ENCODE measurements around the gene ABCA1. TPM values are rescaled to one million over a fixed set of nuclear protein-coding genes. Genes with fewer than 3 reads are reported as not detected.

The ABCA1 gene
- total and polyA plus RNA-seq, 2 donors (not counting 1 experiment from before 2014, with no cell fraction given): 11.5 to 60.4 TPM

DNA sequence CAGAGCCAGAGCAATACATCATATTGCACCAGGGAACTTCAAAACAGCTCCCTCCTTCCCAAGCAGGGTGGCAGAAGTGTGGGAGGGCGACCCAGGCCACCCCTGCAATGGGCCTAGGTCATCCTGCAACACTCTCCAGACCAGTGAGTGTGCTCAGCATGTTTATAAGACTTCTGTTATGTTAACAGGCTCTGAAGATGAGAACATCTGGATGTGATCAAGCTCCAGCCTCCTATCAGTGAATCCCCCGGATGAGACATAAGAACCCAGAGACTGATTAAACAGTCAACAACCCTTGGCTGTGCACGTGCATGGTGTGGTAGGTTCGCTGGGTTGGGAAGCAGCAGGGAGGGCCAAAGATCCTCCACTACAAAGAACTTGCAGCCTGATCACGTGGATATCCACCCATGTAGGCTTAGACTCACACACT lies 63.3 kb downstream of the ABCA1 start:
- H3K4me3 ChIP-seq (replicated peaks in 1 of 4; ENCODE audit: control extremely low read depth in 1 of 4, insufficient read depth in 1 of 4, low read depth in 3 of 4, low read length in 4 of 4): no peak overlapping the region
- TF ChIP-seq, protein P1, sequence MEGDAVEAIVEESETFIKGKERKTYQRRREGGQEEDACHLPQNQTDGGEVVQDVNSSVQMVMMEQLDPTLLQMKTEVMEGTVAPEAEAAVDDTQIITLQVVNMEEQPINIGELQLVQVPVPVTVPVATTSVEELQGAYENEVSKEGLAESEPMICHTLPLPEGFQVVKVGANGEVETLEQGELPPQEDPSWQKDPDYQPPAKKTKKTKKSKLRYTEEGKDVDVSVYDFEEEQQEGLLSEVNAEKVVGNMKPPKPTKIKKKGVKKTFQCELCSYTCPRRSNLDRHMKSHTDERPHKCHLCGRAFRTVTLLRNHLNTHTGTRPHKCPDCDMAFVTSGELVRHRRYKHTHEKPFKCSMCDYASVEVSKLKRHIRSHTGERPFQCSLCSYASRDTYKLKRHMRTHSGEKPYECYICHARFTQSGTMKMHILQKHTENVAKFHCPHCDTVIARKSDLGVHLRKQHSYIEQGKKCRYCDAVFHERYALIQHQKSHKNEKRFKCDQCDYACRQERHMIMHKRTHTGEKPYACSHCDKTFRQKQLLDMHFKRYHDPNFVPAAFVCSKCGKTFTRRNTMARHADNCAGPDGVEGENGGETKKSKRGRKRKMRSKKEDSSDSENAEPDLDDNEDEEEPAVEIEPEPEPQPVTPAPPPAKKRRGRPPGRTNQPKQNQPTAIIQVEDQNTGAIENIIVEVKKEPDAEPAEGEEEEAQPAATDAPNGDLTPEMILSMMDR (conservative IDR thresholded peaks at IDR 0.05 in 1 of 2, IDR thresholded peaks at IDR 0.05 in 1 of 2; ENCODE audit: low read depth in 1 of 2, low read length in 2 of 2): no peak
- TF ChIP-seq EZH2 (IDR thresholded peaks at IDR 0.05; ENCODE audit: low read length, missing control alignments): no peak
- no peaks in the 10 kb centered on the region for H3K79me2 ChIP-seq (ENCODE audit: control insufficient read depth, insufficient read depth, low read length)
- peak overlapping the region; percentile 9 for H3K4me2 ChIP-seq (ENCODE audit: extremely low read depth, insufficient read depth, low read length)
- no peaks in the 10 kb centered on the region for H3K36me3 ChIP-seq (ENCODE audit: control insufficient read depth, insufficient read depth, low read length)
- no peaks in the 10 kb centered on the region for H4K20me1 ChIP-seq (ENCODE audit: control insufficient read depth, extremely low read depth, insufficient read depth, low read length)
- H3K9ac ChIP-seq (ENCODE audit: insufficient read depth, low read length): no peak overlapping the region
- H3K9me3 ChIP-seq (ENCODE audit: control insufficient read depth, insufficient read depth, low read depth, low read length): no peaks in the 10 kb centered on the region
- peaks cover 36% of the 10 kb centered on the region for H3K4me1 ChIP-seq (ENCODE audit: control insufficient read depth, extremely low read depth, insufficient read depth, low read length)
- H3K27me3 ChIP-seq (ENCODE audit: control insufficient read depth, insufficient read depth, low read length): no peaks in the 10 kb centered on the region
- DNase-seq (ENCODE audit: low read depth in 2 of 2): peak; percentile 80 to 88
- H2AFZ ChIP-seq (ENCODE audit: low read length): no peak overlapping the region
- peak overlapping the region; percentile 42 for H3K27ac ChIP-seq (ENCODE audit: insufficient read depth, low read length)

DNA sequence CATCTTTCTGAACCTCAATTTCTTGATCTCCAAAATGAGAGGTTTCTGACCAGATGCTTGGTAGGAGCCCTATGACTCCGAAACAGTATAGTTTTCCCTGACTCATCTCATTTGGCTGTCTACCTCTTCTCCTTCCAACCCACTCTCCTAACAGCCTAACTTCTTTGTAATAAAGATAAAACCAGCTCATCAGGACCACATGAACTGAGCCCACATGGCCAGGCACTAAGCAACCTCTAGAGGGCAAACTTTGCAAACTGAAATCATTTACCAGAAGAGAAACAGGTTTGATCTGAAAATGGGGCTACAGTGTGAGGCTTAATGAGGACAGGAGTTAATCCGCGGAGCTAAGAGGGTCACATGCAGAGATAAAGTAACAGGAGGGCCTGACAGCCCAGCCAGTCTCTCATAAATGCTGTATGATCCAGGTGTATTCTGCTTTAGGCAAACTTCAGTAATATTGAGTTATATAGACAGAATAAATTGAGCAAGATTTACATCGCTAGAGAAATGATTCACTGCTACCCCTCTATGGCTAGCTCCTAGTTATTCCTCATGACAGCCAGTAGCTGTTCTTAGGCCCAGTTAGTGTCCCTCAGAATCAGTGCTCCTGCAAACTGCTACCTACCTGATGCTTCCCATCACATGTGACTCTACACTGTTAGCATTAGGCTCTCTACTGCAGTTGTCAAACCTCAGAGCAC lies 64.6 kb downstream of the ABCA1 start:
- H3K4me3 ChIP-seq (replicated peaks in 1 of 4; ENCODE audit: control extremely low read depth in 1 of 4, insufficient read depth in 1 of 4, low read depth in 3 of 4, low read length in 4 of 4): no peak overlapping the region
- DNase-seq (ENCODE audit: low read depth in 2 of 2): peak; percentile 85 to 87
- no peak overlapping the region for H2AFZ ChIP-seq (ENCODE audit: low read length)
- H3K4me2 ChIP-seq (ENCODE audit: extremely low read depth, insufficient read depth, low read length): no peak overlapping the region
- TF ChIP-seq, protein P1 (conservative IDR thresholded peaks at IDR 0.05 in 1 of 2, IDR thresholded peaks at IDR 0.05 in 1 of 2; ENCODE audit: low read depth in 1 of 2, low read length in 2 of 2): peak; percentile 76 to 94
- TF ChIP-seq EZH2 (IDR thresholded peaks at IDR 0.05; ENCODE audit: low read length, missing control alignments): no peak
- H3K79me2 ChIP-seq (ENCODE audit: control insufficient read depth, insufficient read depth, low read length): no peaks in the 10 kb centered on the region
- H3K27ac ChIP-seq (ENCODE audit: insufficient read depth, low read length): peak overlapping the region; percentile 33
- no peaks in the 10 kb centered on the region for H4K20me1 ChIP-seq (ENCODE audit: control insufficient read depth, extremely low read depth, insufficient read depth, low read length)
- no peaks in the 10 kb centered on the region for H3K27me3 ChIP-seq (ENCODE audit: control insufficient read depth, insufficient read depth, low read length)
- H3K4me1 ChIP-seq (ENCODE audit: control insufficient read depth, extremely low read depth, insufficient read depth, low read length): peaks cover 27% of the 10 kb centered on the region
- H3K9me3 ChIP-seq (ENCODE audit: control insufficient read depth, insufficient read depth, low read depth, low read length): no peaks in the 10 kb centered on the region
- H3K9ac ChIP-seq (ENCODE audit: insufficient read depth, low read length): peak overlapping the region; percentile 18
- H3K36me3 ChIP-seq (ENCODE audit: control insufficient read depth, insufficient read depth, low read length): no peaks in the 10 kb centered on the region

DNA sequence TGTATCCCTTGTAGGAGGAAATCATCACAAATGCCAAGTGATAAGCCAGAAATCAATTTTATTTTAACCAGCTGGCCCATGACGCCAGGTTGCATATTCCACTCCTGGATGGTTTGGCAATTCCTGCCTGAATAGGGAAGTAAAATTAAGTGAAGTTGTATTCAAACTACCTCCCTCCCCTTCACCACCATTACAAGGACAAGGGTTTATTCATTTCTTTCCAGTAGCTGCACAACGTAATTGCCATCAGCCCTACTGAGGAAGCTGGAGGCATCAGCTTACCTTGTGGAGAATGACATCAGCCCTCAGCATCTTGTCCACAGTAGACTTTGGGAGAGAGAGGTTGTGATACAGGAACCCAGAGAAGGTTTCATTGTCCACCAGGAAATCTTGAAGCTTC lies 66.6 kb downstream of the ABCA1 start:
- Histone ChIP-seq H3K27ac (ENCODE audit: insufficient read depth, low read length) (no peak overlapping the region), H3K4me3 (replicated peaks in 1 of 4; ENCODE audit: control extremely low read depth in 1 of 4, insufficient read depth in 1 of 4, low read depth in 3 of 4, low read length in 4 of 4) (no peak overlapping the region), H3K36me3 (ENCODE audit: control insufficient read depth, insufficient read depth, low read length) (no peaks in the 10 kb centered on the region), H3K4me1 (ENCODE audit: control insufficient read depth, extremely low read depth, insufficient read depth, low read length) (peaks cover 29% of the 10 kb centered on the region), H3K4me2 (ENCODE audit: extremely low read depth, insufficient read depth, low read length) (no peak overlapping the region), H3K79me2 (ENCODE audit: control insufficient read depth, insufficient read depth, low read length) (no peaks in the 10 kb centered on the region), H3K27me3 (ENCODE audit: control insufficient read depth, insufficient read depth, low read length) (no peaks in the 10 kb centered on the region), H4K20me1 (ENCODE audit: control insufficient read depth, extremely low read depth, insufficient read depth, low read length) (no peaks in the 10 kb centered on the region), H3K9me3 (ENCODE audit: control insufficient read depth, insufficient read depth, low read depth, low read length) (no peaks in the 10 kb centered on the region), H3K9ac (ENCODE audit: insufficient read depth, low read length) (no peak overlapping the region), H2AFZ (ENCODE audit: low read length) (no peak overlapping the region)
- DNase-seq (ENCODE audit: low read depth in 2 of 2): no peak
- no peak for TF ChIP-seq EZH2 (IDR thresholded peaks at IDR 0.05; ENCODE audit: low read length, missing control alignments)
- TF ChIP-seq, protein P1 (conservative IDR thresholded peaks at IDR 0.05 in 1 of 2, IDR thresholded peaks at IDR 0.05 in 1 of 2; ENCODE audit: low read depth in 1 of 2, low read length in 2 of 2): no peak

Data from fibroblast of lung (primary cell).